A673 (cell line): ENCODE measurements around the gene NLGN4Y.

Source experiments
- EZH2 ChIP-seq: fragments of 200-600 bp; sonication (generic); IDR thresholded peaks from 2 replicates; pipeline ENCODE4 v1.6.1; 2017; ENCODE audit warnings: borderline replicate concordance, low read depth, mild to moderate bottlenecking, mixed read lengths, antibody characterized with exemption, low read length; ENCODE audit not compliant: poor library complexity, severe bottlenecking
- TF ChIP-seq, protein P1 (sequence below): fragments of 300-800, 200-600 bp; sonication (generic); conservative IDR thresholded peaks from 2 replicates; pipeline ENCODE4 v1.5.1; 2017; ENCODE audit warnings: low read depth, mild to moderate bottlenecking, antibody characterized with exemption, low read length, moderate library complexity, mixed read lengths

GRCh38 chrY:14837466-14837865 is 313.1 kb downstream of the NLGN4Y start:
- TF ChIP-seq, protein P1, sequence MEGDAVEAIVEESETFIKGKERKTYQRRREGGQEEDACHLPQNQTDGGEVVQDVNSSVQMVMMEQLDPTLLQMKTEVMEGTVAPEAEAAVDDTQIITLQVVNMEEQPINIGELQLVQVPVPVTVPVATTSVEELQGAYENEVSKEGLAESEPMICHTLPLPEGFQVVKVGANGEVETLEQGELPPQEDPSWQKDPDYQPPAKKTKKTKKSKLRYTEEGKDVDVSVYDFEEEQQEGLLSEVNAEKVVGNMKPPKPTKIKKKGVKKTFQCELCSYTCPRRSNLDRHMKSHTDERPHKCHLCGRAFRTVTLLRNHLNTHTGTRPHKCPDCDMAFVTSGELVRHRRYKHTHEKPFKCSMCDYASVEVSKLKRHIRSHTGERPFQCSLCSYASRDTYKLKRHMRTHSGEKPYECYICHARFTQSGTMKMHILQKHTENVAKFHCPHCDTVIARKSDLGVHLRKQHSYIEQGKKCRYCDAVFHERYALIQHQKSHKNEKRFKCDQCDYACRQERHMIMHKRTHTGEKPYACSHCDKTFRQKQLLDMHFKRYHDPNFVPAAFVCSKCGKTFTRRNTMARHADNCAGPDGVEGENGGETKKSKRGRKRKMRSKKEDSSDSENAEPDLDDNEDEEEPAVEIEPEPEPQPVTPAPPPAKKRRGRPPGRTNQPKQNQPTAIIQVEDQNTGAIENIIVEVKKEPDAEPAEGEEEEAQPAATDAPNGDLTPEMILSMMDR, result no peak
- no peak for TF ChIP-seq EZH2
